ENCODE measurements around the gene IFNGR1. TPM values are rescaled to one million over a fixed set of nuclear protein-coding genes. Genes with fewer than 3 reads are reported as not detected.
A peak's percentile ranks its signal among the peaks of the same experiment; 100 is the strongest.
"Not testable (repeated sequence)": the region's sequence is repeated elsewhere in the genome, so short reads cannot be mapped to it uniquely, and the experiment has no call there.

Gene IFNGR1
- total and polyA plus RNA-seq, 2 experiments from 2014 or later: 83.6 to 127 TPM

DNA sequence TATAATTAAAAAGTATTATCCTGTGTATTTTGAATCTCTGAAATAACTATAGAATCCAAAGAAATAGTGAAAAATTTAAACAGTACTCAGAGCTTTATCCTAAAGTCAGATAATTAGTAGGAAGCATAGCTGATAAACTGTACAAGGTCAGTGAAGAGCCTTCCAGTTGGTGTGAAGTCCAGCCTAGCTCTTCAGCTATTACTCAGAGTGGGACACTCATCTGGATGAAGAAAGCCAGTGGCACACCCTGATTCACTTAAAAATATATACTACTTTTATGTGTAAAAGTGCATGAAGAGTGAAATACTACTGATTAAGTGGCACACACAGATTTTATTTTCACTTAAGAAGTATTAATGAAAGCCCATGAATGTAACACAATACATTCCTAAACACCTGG, 3.1 kb downstream of the IFNGR1 start:
- H3K27me3 ChIP-seq: no peaks in the 10 kb centered on the region
- DNase-seq (ENCODE audit: low spot score): no peak
- H3K27ac ChIP-seq: peak overlapping the region; percentile 95
- peaks cover 61% of the 10 kb centered on the region for H4K20me1 ChIP-seq (ENCODE audit: insufficient read depth, poor library complexity, severe bottlenecking)
- no peaks in the 10 kb centered on the region for H3K36me3 ChIP-seq (replicated peaks; ENCODE audit: insufficient read depth, low read depth)
- no peaks in the 10 kb centered on the region for H3K9me3 ChIP-seq (ENCODE audit: low read depth)
- H2AFZ ChIP-seq: no peak overlapping the region
- peaks cover 79% of the 10 kb centered on the region for H3K79me2 ChIP-seq
- H3K4me1 ChIP-seq (ENCODE audit: insufficient read depth): peaks cover 30% of the 10 kb centered on the region
- TF ChIP-seq EZH2phosphoT487 (IDR thresholded peaks at IDR 0.05; ENCODE audit: low read depth, severe bottlenecking, unreplicated experiment): no peak
- peak overlapping the region; percentile 87 for H3K4me2 ChIP-seq
- no peaks in the 10 kb centered on the region for H3K9me2 ChIP-seq (replicated peaks; ENCODE audit: insufficient read depth)
- H3K4me3 ChIP-seq: peak overlapping the region; percentile 9

DNA sequence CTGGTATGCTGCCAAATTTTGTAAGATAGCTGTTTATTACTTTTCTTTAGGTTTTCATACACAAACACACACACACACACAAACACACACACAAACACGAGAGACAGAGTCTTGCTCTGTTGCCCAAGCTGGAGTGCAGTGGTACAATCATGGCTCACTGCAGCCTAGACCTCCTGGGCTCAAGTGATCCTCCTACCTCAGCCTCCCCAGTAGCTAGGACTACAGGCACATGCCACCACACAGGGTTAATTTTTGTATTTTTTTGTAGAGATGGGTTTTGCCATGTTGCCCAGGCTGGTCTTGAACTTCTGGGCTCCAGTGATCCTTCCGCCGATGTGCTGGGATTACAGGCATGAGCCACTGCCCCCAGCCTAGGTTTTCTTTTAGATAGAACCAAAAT, 3.6 kb downstream of the IFNGR1 start:
- peaks cover 29% of the 10 kb centered on the region for H3K4me1 ChIP-seq (ENCODE audit: insufficient read depth)
- peak overlapping the region; percentile 87 for H3K4me2 ChIP-seq
- H2AFZ ChIP-seq; H3K9me2 ChIP-seq (replicated peaks; ENCODE audit: insufficient read depth); H3K9me3 ChIP-seq (ENCODE audit: low read depth); H3K36me3 ChIP-seq (replicated peaks; ENCODE audit: insufficient read depth, low read depth); H3K27me3 ChIP-seq; H3K27ac ChIP-seq; DNase-seq (ENCODE audit: low spot score); H3K4me3 ChIP-seq: not testable (repeated sequence)
- peaks cover 84% of the 10 kb centered on the region for H3K79me2 ChIP-seq
- WGBS (ENCODE audit: low lambda C conversion rate, missing lambda C conversion rate): 99% methylated on average over 3 of the region's 3 CpGs
- peaks cover 65% of the 10 kb centered on the region for H4K20me1 ChIP-seq (ENCODE audit: insufficient read depth, poor library complexity, severe bottlenecking)

GRCh38 chr6:137214931-137215330, 4.3 kb downstream of the IFNGR1 start:
- peak overlapping the region; percentile 87 for H3K4me2 ChIP-seq
- no peak overlapping the region for H3K27ac ChIP-seq
- no peaks in the 10 kb centered on the region for H3K9me2 ChIP-seq (replicated peaks; ENCODE audit: insufficient read depth)
- H2AFZ ChIP-seq: no peak overlapping the region
- H3K4me3 ChIP-seq: no peak overlapping the region
- H3K9me3 ChIP-seq (ENCODE audit: low read depth): no peaks in the 10 kb centered on the region
- WGBS (ENCODE audit: low lambda C conversion rate, missing lambda C conversion rate): 94% methylated on average over 3 of the region's 3 CpGs
- peaks cover 91% of the 10 kb centered on the region for H3K79me2 ChIP-seq
- peaks cover 72% of the 10 kb centered on the region for H4K20me1 ChIP-seq (ENCODE audit: insufficient read depth, poor library complexity, severe bottlenecking)
- TF ChIP-seq EZH2 (IDR thresholded peaks at IDR 0.05; ENCODE audit: borderline replicate concordance) (no peak), EZH2phosphoT487 (IDR thresholded peaks at IDR 0.05; ENCODE audit: low read depth, severe bottlenecking, unreplicated experiment) (no peak)
- TF ChIP-seq, protein P1, sequence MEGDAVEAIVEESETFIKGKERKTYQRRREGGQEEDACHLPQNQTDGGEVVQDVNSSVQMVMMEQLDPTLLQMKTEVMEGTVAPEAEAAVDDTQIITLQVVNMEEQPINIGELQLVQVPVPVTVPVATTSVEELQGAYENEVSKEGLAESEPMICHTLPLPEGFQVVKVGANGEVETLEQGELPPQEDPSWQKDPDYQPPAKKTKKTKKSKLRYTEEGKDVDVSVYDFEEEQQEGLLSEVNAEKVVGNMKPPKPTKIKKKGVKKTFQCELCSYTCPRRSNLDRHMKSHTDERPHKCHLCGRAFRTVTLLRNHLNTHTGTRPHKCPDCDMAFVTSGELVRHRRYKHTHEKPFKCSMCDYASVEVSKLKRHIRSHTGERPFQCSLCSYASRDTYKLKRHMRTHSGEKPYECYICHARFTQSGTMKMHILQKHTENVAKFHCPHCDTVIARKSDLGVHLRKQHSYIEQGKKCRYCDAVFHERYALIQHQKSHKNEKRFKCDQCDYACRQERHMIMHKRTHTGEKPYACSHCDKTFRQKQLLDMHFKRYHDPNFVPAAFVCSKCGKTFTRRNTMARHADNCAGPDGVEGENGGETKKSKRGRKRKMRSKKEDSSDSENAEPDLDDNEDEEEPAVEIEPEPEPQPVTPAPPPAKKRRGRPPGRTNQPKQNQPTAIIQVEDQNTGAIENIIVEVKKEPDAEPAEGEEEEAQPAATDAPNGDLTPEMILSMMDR (IDR thresholded peaks at IDR 0.05; ENCODE audit: poor library complexity): no peak
- DNase-seq (ENCODE audit: low spot score): no peak
- H3K27me3 ChIP-seq: no peaks in the 10 kb centered on the region
- H3K36me3 ChIP-seq (replicated peaks; ENCODE audit: insufficient read depth, low read depth): no peaks in the 10 kb centered on the region
- H3K4me1 ChIP-seq (ENCODE audit: insufficient read depth): peaks cover 22% of the 10 kb centered on the region

DNA sequence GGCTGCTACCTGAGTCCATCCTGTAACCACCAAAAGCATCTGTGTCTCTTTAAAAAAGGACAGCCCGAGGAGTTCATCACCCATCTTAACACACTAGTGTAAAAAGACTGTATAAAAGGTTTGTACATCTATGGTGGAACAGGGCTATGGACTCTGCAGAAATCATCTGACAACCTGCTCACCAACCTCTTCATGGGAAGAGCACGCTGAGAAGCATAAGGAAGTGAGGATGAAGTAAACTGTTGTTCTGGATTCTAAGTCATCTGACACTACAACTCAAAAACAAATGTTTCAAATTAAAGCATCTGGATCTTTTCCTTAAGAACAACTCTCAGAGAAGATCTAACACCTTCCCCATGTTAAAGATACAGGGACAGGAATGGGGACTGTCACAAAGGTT, 5.4 kb downstream of the IFNGR1 start:
- Histone ChIP-seq H3K27ac (no peak overlapping the region), H3K79me2 (peaks cover 100% of the 10 kb centered on the region)

DNA sequence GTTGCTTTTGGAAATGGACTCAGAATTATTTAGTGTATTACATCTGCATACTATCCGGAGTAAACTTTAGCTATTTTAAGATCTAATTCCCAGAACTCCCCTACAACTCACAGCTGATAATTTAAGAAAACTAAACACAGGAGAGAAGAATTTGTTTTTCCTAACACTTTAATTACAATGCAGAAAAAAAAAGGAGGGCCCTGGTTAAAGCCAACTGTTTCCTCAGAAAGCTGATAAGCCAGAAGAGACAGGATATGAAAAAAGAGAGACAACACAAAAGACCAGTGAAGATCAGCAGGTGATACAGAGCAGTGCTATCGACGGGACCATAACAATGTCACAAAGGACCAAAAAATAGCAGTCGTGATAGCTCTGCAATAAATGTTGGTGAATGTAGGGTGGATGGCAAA, 5.8 kb downstream of the IFNGR1 start:
- Histone ChIP-seq H3K9me2 (replicated peaks; ENCODE audit: insufficient read depth) (no peaks in the 10 kb centered on the region), H3K9me3 (ENCODE audit: low read depth) (no peaks in the 10 kb centered on the region), H2AFZ (no peak overlapping the region), H3K79me2 (peaks cover 100% of the 10 kb centered on the region), H3K27ac (no peak overlapping the region), H3K27me3 (no peaks in the 10 kb centered on the region), H3K4me2 (peak overlapping the region; percentile 87), H3K4me3 (no peak overlapping the region), H3K36me3 (replicated peaks; ENCODE audit: insufficient read depth, low read depth) (no peaks in the 10 kb centered on the region), H4K20me1 (ENCODE audit: insufficient read depth, poor library complexity, severe bottlenecking) (peaks cover 74% of the 10 kb centered on the region), H3K4me1 (ENCODE audit: insufficient read depth) (peaks cover 18% of the 10 kb centered on the region)
- DNase-seq (ENCODE audit: low spot score): no peak
- WGBS (ENCODE audit: low lambda C conversion rate, missing lambda C conversion rate): 61% methylated on average over 4 of the region's 4 CpGs
- no peak for TF ChIP-seq EZH2phosphoT487 (IDR thresholded peaks at IDR 0.05; ENCODE audit: low read depth, severe bottlenecking, unreplicated experiment)

More for the DNA sequence above, 5.4 kb downstream of the IFNGR1 start:
- no peak for TF ChIP-seq EZH2phosphoT487 (IDR thresholded peaks at IDR 0.05; ENCODE audit: low read depth, severe bottlenecking, unreplicated experiment)
- Histone ChIP-seq H3K4me2 (peak overlapping the region; percentile 87), H3K9me3 (ENCODE audit: low read depth) (no peaks in the 10 kb centered on the region), H2AFZ (no peak overlapping the region), H4K20me1 (ENCODE audit: insufficient read depth, poor library complexity, severe bottlenecking) (peaks cover 74% of the 10 kb centered on the region), H3K4me3 (no peak overlapping the region), H3K27me3 (no peaks in the 10 kb centered on the region), H3K9me2 (replicated peaks; ENCODE audit: insufficient read depth) (no peaks in the 10 kb centered on the region), H3K4me1 (ENCODE audit: insufficient read depth) (peaks cover 18% of the 10 kb centered on the region), H3K36me3 (replicated peaks; ENCODE audit: insufficient read depth, low read depth) (no peaks in the 10 kb centered on the region)
- no peak for DNase-seq (ENCODE audit: low spot score)
- 80% methylated on average over 2 of the region's 2 CpGs for WGBS (ENCODE audit: low lambda C conversion rate, missing lambda C conversion rate)
